ENCODE measurements around the gene CFAP119.

- TF ChIP-seq GATA3 (IDR thresholded peaks at IDR 0.05; ENCODE audit: low read depth, low read length), result no peak
- no peak; the same call in 1 of the 2 replicates for TF ChIP-seq GATA2 (IDR thresholded peaks at IDR 0.05; ENCODE audit: low read depth, low read length)
These were observed 25.2 kb upstream of the CFAP119 start, which contains the start of gene ZNF629 for GRCh38 chr16:30786936-30787612.
